ENCODE results near the gene FAM174B. TPM values are rescaled to one million over a fixed set of nuclear protein-coding genes. Genes with fewer than 3 reads are reported as not detected.

FAM174B gene
- total and polyA plus RNA-seq, 11 donors = 6.8 to 22.2 (median 12.1) TPM

- WGBS, 4 donors = 44 to 98% (median 69%) methylated on average over 2 of the region's 2 CpGs
- Histone ChIP-seq H3K27me3 (no peaks in the 10 kb centered on the region), H3K9me3 (peaks cover 0 to 19% (median 0%) of the 10 kb centered on the region in 12 donors), H3K4me1 (peaks cover 0 to 21% (median 2%) of the 10 kb centered on the region in 12 donors), H3K27ac (no peak overlapping the region), H3K36me3 (no peaks in the 10 kb centered on the region), H3K4me3 (no peak overlapping the region)
- no peak for TF ChIP-seq POLR2A (IDR thresholded peaks at IDR 0.05)
- no peak for TF ChIP-seq CTCF (IDR thresholded peaks at IDR 0.05)
- ATAC-seq (no peak), DNase-seq (no peak)
- intact Hi-C loops (cut with DNase I) = no loop called here
Observed at GRCh38 chr15:92645731-92646130, 9.8 kb downstream of the FAM174B start.

- intact Hi-C loops (cut with DNase I) = no loop called here
Observed at GRCh38 chr15:92645051-92645631, 10.4 kb downstream of the FAM174B start.

GRCh38 chr15:92643849-92644815 lies 11.4 kb downstream of the FAM174B start:
- peak in 1 of 4 donors; percentile 45 for ATAC-seq
- WGBS, 4 donors = 91 to 95% (median 93%) methylated on average over 12 to 13 of the region's 13 CpGs
- H3K4me1 ChIP-seq = peaks cover 0 to 14% (median 0%) of the 10 kb centered on the region in 12 donors
- no peak for DNase-seq
- intact Hi-C loops (cut with DNase I) = no loop called here
- peaks cover 0 to 33% (median 2%) of the 10 kb centered on the region in 12 donors for H3K9me3 ChIP-seq
- TF ChIP-seq POLR2A (IDR thresholded peaks at IDR 0.05) = no peak
- no peak for TF ChIP-seq CTCF (IDR thresholded peaks at IDR 0.05)
- H3K27ac ChIP-seq = no peak overlapping the region
- no peak overlapping the region for H3K4me3 ChIP-seq
- no peaks in the 10 kb centered on the region for H3K36me3 ChIP-seq
- no peaks in the 10 kb centered on the region for H3K27me3 ChIP-seq

More at GRCh38 chr15:92645051-92645631, 10.4 kb downstream of the FAM174B start:
- Histone ChIP-seq H3K9me3 (peaks cover 0 to 24% (median under 1%) of the 10 kb centered on the region in 12 donors), H3K36me3 (no peaks in the 10 kb centered on the region), H3K27ac (no peak overlapping the region), H3K4me3 (no peak overlapping the region), H3K4me1 (peaks cover 0 to 15% (median 0%) of the 10 kb centered on the region in 12 donors), H3K27me3 (no peaks in the 10 kb centered on the region)
- DNase-seq = no peak
- 82 to 86% (median 83%) methylated on average over 6 of the region's 6 CpGs for WGBS, 4 donors
- peak in 1 of 4 donors; percentile 22 for ATAC-seq
- TF ChIP-seq CTCF (IDR thresholded peaks at IDR 0.05) (no peak), POLR2A (IDR thresholded peaks at IDR 0.05) (no peak)

All from heart left ventricle (tissue), 16 donors.